GM19239 (cell line): ENCODE results near the gene MLANA.
A peak's percentile ranks its signal among the peaks of the same experiment; 100 is the strongest.

Experiments used
- DNase-seq: peaks from one replicate; pipeline ENCODE4 v3.0.0; 2011; ENCODE audit warnings: low spot score; ENCODE audit not compliant: insufficient read length
- FAIRE-seq: peaks from 2 replicates; lab custom pipeline; 2011; peaks lifted over from hg19 to GRCh38; lab: Jason Lieb, UNC

MLANA gene

GRCh38 chr9:5951686-5952211, 61.1 kb downstream of the MLANA start:
- peak; percentile 62 for FAIRE-seq
- no peak for DNase-seq

GRCh38 chr9:5953743-5954707, 63.3 kb downstream of the MLANA start:
- DNase-seq (no peak), FAIRE-seq (peak; percentile 91)

- no peak for DNase-seq
- peak; percentile 28 for FAIRE-seq
Observed at GRCh38 chr9:5957166-5957565, 66.5 kb downstream of the MLANA start.

GRCh38 chr9:5958273-5958672, 67.6 kb downstream of the MLANA start:
- FAIRE-seq (peak; percentile 88), DNase-seq (no peak)
